Activated CD8-positive, alpha-beta memory T cell treated with anti-CD3 and anti-CD28 coated beads, Interleukin-2, amount 50 U/mL, for 1 hour (primary cell): ENCODE data around the gene PRKG1.
"Not testable (repeated sequence)": the region's sequence is repeated elsewhere in the genome, so short reads cannot be mapped to it uniquely, and the experiment has no call there.

ENCODE experiments used
- DNase-seq: peaks from one replicate; pipeline ENCODE4 v3.0.0-alpha.2; 2020; ENCODE audit errors: extremely low read depth

The PRKG1 gene

GRCh38 chr10:52004342-52004949 lies 930.2 kb downstream of the PRKG1 start:
- DNase-seq = no peak

- DNase-seq = no peak
Measured at GRCh38 chr10:52007091-52007490, 932.8 kb downstream of the PRKG1 start.

DNA sequence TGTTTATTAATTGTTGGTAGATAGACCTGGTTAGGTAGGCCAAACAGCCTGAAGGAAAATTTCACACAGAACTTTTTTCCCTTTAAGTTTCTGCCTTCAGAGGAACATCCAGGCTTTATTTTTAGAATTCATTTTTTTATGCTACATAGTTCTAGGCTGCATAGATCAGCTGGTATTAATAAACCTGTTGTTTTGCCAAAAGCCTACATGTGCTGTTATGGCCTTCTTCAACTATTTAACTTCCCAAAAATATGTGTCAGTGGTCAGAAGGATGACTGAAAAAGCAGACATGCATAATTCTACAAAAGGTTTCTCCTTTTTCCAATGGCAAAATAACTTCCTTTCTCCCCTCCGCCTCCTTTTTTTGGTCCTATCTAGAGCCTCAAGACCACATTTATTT lies 936.8 kb downstream of the PRKG1 start:
- DNase-seq = no peak

DNA sequence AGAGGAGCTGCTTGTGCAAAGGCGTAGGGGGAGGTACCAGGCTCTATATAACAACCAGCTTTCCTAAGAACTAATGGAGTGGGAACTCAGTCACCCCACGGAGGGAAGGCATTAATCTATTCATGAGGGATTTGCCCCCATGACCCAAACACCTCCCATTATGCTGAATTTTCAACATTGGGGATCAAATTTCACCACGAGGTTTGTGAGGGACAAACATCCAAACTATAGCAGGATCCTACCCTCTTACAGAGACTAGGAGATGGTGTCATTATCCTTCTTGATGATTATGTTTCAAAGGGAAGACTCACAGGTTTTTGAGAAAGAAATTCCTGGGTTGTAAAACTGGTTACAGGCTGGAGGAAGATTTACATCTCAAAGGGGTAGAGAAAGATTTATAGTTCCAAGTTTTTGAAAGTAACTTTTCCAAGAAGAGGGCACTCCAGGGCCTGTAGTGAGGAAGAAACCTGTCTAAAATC lies 944.8 kb downstream of the PRKG1 start:
- DNase-seq = no peak

DNA sequence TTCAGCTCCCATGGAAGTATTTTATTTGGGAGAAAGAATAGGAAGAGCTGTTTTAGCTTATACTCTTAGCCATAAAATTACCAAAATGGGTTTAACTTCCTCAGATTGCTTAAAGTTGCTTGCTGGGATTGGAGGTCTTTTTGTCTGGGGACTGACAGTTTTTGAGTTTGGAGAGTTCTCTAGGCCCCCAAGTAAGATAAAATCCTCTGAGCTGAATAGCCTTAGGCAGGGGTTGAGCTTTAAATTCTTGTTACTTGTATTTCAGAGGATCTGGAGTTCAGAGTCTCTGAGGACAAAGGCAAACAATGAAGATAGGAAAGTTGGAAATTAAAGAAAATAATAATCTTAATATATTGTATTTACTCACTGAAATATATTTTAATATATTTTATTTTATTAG lies 945.4 kb downstream of the PRKG1 start:
- no peak for DNase-seq

GRCh38 chr10:52020173-52020572 lies 945.9 kb downstream of the PRKG1 start:
- no peak for DNase-seq

DNA sequence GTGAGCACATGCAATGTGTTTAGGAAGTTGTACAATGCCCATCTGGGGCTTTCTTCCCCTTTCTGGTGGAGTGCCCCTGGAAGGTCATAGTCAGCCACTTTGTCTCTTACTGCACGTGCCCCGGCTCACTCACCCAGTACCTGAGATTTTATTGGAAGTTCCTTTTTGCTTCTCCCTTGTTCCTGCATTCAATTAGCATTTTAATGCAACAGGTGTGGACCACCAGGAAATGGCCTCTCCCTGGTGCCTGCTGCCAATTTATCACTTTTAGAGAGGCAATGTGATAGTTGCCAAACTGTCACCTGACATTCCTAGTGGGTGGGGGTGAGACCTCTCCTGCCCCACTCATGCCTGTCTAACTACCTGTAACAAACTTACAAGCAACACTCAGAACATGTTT lies 946.4 kb downstream of the PRKG1 start:
- no peak for DNase-seq

- DNase-seq = no peak
Measured at GRCh38 chr10:52027055-52027705, 952.9 kb downstream of the PRKG1 start.

GRCh38 chr10:52028523-52028858 lies 954.2 kb downstream of the PRKG1 start:
- no peak for DNase-seq

GRCh38 chr10:52029628-52030027 lies 955.3 kb downstream of the PRKG1 start:
- no peak for DNase-seq

- no peak for DNase-seq
Measured at GRCh38 chr10:52030051-52030790, 955.9 kb downstream of the PRKG1 start.

- DNase-seq = no peak
Measured at GRCh38 chr10:52030975-52031374, 956.7 kb downstream of the PRKG1 start.

- DNase-seq = no peak
Measured at GRCh38 chr10:52031771-52032170, 957.5 kb downstream of the PRKG1 start.

GRCh38 chr10:52032681-52033629 lies 958.7 kb downstream of the PRKG1 start:
- DNase-seq = no peak

GRCh38 chr10:52039002-52039793 lies 964.9 kb downstream of the PRKG1 start:
- not testable (repeated sequence) for DNase-seq

GRCh38 chr10:52040486-52040885 lies 966.2 kb downstream of the PRKG1 start:
- DNase-seq = no peak

- no peak for DNase-seq
Measured at GRCh38 chr10:52043811-52044210, 969.5 kb downstream of the PRKG1 start.

GRCh38 chr10:52048051-52048450 lies 973.8 kb downstream of the PRKG1 start:
- no peak for DNase-seq

- no peak for DNase-seq
Measured at GRCh38 chr10:52050429-52051047, 976.3 kb downstream of the PRKG1 start.

- no peak for DNase-seq
Measured at GRCh38 chr10:52053497-52053896, 979.2 kb downstream of the PRKG1 start.

DNA sequence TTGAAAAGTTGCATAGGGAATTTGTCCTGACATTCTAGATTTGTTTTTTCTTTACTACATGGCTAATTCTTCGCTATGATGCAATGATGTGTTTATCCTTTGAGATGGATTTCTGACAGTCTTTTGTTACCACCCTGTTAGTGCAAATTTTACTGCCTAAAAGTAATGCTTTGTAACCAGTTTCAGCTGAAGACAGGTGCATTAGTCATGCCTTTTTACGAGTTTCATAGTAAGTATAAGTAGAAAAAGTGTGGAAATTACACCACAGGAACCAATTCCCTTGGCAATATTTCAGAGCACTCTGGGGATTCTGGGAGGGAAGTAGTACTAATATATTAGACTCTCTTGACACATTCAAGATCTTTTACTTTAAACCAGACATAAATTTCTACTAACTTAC lies 982.0 kb downstream of the PRKG1 start:
- no peak for DNase-seq
